Keratinocyte (primary cell): Measurements from ENCODE around the gene DHX57.

Experiments
- CTCF ChIP-seq, 3 experiments: IDR thresholded peaks in 1 of 3; conservative IDR thresholded peaks in 1 of 3; optimal IDR thresholded peaks in 1 of 3; 2 replicates in 2 of 3; 3 replicates in 1 of 3; pipeline versions ENCODE3 to v1.5.1; 2011; ENCODE audit warnings: low read length in 3 of 3, mild to moderate bottlenecking in 3 of 3, moderate library complexity in 2 of 3, control low read depth in 1 of 3, inconsistent platforms in 1 of 3; ENCODE audit not compliant: insufficient read depth in 2 of 3; ENCODE audit errors: extremely low read depth in 1 of 3
- EZH2 ChIP-seq: IDR thresholded peaks from one replicate; pipeline ENCODE4 v1.6.1; 2012; ENCODE audit warnings: inconsistent platforms, mild to moderate bottlenecking, low read length, moderate library complexity

GRCh38 chr2:38818565-38818964 lies 57.2 kb downstream of the DHX57 start:
- TF ChIP-seq CTCF (optimal IDR thresholded peaks at IDR 0.05 in 1 of 3, IDR thresholded peaks at IDR 0.05 in 1 of 3, conservative IDR thresholded peaks at IDR 0.05 in 1 of 3; ENCODE audit: extremely low read depth in 1 of 3, insufficient read depth in 2 of 3, low read length in 3 of 3): no peak
- TF ChIP-seq EZH2: no peak
